HL-60/S4 treated with phorbol 12-myristate 13-acetate at 8.2 ng/mL for 4 days and 3 days (cell line): ENCODE results near the gene CMTM7.
"Not testable (repeated sequence)": the region's sequence is repeated elsewhere in the genome, so short reads cannot be mapped to it uniquely, and the experiment has no call there.

Experiments used
- in situ Hi-C: fragments of 300-500 bp; cut with MboI; formaldehyde crosslinking; loops from 2 replicates; pipeline ENCODE4 v1.15.0; 2022; ENCODE audit warnings: low sequenced_read_pairs

The CMTM7 gene

DNA sequence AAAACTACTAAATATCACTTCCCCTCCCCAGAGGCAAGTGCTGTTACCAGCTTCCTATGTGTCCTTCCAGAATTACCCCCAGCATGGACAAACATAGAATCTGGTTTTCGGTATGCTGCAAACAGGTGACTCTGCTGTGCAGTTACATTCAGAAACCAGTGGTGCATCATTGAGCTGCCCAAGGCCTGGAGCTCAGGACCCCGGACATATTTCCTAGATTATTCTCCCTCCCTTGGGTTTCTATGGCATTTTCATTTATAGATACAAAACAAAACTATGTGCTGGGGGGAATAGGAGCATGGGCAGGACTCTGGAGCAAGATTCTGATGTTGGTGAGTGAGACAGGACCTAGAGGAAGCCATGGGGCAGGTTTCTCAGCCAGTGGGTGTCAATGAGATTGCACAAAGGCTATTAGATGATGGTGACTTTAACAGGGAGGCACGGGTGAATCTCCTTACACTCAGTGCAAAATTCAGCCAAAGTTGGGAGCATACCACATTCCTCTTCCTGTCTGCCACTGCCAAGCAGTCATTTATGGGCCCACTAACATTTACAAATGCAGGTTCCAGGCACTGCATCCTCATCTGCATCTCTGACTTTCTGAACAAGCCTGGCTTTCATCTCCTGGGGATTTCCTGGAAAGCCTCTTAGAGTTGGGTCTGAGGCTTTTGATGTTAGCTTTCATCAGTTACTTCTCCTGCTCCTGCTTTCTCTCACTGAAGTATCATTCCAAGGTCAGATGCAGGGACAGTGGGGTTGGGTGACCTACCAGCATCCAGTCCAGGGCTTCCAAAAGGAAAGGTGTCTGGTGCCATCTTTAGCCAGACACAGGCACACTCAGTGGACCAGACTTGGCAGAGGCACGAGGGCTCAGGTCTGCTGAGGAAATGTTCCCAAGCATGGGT, 44.5 kb downstream of the CMTM7 start:
- in situ Hi-C loops = no loop called here

DNA sequence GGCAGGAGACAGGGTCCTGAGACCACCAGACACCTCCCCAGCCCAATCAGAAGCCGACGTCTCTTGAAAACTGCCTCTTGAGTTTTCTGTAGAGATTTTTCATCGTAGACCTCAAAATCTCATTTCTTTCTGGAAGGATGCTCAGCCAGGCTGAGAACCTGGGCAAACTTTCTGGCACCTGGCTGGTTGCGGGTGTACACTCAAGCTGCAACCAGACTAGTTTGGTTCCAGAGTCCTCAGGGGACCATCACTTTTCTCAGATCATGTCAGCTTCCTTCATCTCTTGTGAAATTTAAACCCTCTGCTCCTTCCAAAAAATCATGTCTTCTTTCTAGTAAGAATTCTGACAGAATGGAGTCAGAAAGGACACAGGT, 45.1 kb downstream of the CMTM7 start:
- in situ Hi-C loops = no loop called here

DNA sequence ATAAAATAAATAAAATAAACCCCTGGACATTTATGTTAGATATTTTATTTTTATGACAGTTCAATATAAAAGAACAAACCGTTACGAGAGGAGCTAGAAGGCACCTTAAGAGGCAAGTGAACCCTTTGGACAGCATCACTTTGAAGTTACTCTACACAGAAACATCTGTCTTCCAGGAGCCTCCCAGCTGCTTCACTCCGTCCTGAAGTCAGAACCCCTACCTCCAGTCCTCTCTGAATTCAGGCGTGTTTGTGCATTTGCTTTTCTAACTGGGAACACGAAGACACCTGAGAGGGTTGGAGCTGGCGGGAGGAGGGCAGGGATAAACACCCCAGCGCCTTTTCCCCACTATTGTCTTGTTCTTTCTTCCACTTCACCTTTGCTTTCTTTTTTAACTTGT, 46.2 kb downstream of the CMTM7 start:
- in situ Hi-C loops = no loop called here

DNA sequence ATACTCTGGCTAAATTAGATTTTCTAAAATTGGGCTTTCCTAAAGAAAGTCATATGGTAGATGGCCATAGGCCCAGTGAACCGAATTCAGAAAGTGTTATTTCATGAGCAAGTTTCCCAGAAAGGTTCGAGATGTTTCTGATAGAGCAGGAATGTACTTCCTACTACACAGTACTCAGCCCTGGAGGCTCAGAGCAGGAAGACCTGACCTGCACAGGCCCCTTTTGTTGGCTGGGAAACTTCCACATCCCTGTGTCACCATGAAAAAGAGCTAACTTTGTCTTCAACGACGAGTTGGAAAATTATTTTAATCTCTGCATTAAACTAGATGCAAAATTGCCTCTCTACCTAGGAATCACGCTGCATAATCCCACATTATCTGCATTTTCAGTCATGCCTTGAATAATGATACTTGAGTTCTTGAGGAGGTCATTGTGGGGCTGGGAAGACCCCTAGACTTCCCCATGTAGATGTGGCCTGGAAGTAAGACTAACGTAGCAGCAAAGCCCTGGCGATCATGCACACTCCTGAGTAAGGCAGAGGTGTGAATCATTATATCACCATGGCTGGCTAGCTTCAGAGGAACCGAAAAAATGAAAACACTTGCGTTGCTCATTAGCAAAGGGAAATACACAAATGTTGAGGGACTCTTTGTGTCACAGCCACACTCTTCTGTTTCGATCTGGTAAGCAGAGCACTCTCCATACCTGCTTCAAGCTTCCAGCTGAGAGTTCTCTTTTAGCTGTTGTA, 47.1 kb downstream of the CMTM7 start:
- in situ Hi-C loops = no loop called here

DNA sequence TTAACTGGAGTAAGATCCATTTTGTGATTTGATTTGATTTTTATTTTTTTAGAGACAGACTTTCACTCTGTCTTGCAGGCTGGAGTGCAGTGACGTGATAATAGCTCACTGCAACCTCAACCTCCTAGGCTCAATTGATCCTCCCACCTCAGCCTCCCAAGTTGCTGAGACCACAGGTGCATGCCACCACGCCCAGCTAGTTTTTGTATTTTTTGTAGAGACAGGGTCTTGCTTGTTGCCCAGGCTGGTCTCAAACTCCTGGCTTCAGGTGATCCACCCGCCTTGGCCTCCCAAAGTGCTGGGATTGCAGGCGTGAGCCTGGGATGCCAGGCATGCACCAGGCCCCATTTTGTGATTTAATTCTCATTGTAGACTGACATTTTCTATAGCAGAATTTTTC, 47.8 kb downstream of the CMTM7 start:
- in situ Hi-C loops = not testable (repeated sequence)

DNA sequence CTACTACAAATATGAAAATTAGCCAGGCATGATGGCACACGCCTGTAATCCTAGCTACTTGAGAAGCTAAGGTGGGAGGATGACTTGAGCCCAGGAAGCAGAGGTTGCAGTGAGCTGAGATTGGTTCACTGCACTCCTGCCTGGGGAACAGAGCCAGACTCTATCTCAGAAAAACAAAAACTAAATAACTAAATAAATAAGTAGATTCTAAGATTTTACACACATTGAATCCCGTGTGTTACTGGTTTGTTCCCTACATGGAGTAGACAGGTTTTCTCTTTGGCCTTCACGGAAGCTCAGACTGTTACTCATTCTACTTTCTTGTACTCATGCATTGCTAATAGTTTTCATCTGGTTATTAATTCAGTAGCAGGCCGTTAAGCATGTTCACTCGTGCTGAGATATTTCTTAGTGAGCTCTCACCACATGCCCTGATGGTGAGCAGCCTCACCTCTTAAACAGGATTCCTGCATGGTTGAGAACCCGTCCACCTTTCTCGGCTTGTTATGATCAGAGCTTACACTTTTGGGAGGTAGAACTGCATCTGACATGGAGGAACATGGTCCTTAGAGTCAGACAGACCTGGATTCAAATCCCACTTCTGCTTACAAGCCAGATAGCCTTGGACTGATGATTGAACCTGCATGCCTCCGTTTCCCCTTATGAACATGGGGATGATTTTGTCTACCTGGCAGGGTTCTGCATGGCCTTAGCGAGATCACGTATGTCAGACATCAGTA, 49.1 kb downstream of the CMTM7 start:
- in situ Hi-C loops = no loop called here

DNA sequence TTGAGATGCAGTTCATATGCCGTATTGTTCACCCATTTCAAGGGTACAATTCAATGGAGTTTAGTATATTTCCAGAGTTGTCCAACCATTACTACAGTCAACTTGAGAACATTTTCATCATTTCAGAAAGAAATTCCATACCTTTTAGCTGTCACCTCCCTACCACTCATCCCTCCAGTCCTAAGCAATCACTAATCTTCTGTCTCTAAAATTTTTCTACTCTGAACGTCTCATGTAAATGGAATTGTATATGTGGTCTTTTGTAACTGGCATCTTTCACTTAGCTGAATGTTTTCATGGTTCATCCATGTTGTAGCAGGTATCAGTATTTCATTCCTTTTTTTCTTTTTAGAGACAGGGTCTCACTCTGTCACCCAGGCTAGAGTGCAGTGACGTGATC, 51.1 kb downstream of the CMTM7 start:
- in situ Hi-C loops = no loop called here

DNA sequence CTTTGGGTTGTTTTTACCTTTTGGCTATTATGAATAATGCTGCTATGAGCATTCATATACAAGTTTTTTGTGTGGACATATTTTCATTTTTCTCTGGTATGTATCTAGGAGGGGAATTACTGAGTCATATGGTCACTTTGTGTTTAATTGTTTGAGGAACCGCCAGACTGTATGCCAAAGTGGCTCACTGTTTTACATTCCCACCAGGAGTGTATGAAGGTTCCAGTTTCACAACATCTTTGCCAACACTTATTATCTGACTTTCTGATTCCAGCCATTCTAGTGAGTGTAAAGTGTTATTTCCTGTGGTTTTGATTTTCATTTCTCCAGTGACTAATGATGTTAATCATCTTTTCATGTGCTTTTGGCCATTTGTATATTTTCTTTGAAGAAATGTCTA, 51.8 kb downstream of the CMTM7 start:
- in situ Hi-C loops = no loop called here

DNA sequence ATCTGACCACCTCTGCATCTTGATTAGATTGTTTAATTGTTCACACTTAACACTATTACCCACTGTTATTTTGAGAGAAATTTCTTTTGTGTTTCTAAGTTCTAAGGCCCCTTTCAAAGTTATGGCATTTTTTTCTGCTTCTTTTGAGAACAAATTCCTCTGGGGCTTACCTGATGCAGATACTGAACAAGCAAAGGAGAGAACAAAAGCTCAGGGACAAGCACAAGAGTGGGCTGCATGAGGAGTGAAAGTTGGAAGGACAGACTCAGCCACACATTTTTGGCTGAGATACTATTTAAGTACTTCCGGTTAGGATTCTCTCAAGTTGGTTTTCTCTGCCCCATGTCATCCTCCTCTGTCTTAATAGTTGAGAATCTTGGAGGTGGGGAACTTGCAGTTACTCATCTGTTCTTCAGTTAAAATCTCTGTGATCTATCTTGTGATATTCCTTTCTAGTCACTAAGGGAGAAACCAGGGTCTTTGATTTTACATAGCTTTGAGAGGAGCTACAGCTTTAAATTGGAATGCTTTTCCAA, 56.3 kb downstream of the CMTM7 start:
- in situ Hi-C loops = no loop called here

DNA sequence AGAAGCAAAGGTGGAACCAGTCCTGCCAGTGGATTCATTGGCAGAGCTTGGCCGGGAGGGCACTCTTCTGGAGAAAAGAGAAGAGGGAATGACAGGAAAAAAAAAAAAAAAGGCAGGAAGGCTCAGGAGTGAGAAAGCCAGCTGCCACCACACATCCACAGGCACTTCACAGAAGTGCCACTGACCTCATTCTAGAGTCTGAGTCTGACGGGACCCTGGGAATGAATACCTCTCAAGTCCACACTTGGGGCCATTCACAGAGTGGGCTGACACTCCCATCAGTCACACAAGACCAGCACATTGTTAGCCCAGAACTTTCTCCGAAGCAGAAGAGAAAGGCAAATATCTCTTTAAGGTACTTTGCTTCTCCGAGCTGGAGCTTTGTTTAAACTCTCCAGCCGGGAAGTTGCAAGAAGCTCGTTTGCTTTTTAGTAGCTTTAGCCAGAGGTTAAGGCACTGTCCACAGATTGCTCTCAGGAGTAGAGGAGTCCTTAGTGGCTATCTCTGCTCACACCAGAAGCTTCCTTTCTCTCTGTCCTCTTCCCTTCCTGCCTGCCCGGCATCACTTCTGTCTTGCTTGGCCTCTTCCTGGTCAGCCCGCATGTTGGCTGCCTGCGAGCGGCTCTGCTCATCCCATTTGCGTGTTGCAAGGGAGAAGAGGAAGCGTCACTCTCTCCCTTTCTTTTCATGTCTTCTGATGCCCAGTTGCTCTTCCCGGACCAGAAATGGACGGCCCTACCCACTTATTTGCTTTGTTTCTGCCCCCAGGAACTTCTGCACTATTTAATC, 57.2 kb downstream of the CMTM7 start:
- in situ Hi-C loops = no loop called here

DNA sequence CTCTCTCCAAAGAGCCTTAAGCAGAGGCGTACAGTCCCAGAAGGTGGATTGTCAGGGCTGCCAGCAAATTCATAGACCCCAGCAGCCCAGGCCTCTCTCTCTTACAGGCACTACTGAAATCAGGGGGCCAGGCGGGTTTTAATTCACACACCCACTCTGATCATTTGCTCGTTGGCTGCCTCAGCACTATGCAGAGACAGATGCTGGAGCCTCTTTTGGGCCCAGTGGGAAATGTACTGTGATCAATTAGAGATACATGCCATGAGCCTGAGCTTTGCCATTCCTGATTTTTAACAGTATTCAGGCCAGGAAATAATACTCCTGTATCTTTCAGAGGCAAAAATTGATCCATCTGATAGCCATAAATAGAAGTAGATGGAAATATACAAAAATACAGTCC, 58.0 kb downstream of the CMTM7 start:
- in situ Hi-C loops = no loop called here

DNA sequence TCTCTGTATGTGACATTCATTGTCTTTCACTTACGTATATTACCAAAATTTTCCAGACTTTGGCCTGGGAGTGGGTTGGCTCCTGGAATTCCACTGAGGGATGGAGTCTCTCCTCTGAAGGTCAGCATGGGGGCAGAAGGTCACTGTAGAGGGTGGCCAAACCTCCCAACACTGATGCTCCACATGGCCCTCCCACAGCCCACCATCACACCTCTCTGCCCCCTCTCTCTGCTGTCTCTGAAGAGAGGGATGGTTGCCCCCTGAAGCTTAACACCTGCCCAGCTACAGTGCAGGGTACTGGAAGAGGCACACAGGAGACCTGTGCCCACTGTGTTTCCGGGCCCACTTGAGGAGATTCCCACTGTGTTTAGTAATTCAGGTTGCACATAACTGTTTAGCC, 58.8 kb downstream of the CMTM7 start:
- in situ Hi-C loops = no loop called here

DNA sequence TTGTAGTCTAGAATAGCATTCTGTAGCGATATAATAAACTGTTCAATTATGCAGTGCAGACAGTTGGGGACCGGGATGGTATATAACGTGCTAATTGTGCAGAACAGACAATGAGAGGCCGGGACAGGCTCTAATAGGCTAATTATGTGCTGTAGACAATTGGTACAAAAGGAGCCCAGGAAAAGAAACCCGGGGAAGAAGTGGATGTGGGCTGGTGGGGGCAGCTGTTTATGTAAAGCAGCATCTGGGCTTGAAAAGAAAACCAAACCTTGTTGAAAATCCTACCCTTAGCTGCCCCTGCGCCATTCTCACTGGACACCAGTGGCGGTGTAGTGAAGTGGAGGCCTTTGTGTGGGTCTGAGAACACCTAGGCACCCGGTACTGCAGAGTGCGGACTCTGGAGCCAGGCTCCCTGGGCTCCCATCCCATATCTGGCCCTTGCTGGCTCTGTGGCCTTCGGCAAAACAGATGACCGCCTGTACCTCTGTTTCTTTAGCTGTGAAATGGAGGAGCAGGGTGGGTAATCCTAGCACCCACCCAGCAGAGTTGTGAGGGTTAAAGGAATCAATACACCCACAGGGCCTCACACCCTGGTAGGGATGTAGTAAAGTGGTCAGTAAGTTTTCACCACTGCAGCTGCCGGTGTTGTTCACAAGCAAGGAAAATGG, 59.5 kb downstream of the CMTM7 start:
- in situ Hi-C loops = no loop called here

DNA sequence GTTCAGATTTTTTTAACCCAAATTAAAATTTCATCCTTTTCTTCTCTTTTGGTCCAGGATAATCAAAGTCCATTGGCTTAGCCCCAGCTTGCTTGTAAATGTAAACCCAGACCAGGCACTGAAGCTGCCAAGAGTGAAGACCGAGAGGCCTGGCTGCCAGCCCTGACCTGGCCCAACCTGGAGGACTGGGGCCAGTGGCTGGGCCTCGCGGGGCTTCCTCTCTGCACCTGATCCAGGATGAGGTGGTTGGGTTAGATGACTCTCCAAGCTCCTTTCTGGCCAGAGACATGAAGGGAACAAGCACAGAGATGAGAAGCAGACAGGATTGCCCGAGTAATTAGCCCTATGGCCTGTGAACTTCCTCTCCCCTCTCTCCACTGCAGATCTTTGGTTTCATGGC, 60.4 kb downstream of the CMTM7 start:
- in situ Hi-C loops = no loop called here

DNA sequence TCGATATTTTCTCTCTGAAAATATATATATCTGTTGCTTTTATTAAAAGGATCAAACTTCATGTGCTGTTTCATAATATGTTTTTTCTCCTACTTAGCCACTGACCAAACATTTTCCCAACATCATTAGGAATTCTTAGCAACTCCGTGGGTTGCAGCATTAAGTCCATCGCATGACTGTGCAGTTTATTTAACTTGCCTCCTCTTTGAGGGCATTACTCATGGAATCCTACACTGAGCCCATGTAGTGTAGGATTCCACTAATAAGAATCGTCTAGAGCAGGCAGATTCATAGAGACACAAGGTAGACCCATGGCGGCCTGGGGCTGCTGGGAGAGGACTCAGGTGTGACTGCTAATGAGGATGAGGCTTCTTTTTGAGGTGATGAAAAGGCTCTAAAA, 61.7 kb downstream of the CMTM7 start:
- in situ Hi-C loops = no loop called here

DNA sequence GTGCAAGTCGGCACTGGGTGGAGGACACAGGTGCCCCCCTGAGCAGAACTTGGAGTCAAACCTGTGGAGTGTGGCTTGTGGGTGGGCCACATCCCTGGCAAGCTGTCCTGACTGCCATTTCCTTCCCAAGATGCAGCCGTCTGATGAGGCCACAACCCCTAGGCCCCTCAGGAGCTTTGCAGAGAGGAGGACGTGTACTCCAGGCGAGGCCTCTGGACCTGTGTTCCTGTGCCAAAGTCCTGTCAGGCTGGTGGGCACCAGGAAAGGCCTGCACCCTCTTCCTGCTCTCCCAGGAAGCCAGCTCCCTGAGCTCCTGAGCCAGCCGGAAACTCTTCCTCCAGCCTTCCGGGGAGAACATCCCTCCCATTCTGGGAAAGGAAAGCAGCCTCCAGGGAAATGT, 62.5 kb downstream of the CMTM7 start:
- in situ Hi-C loops = no loop called here

DNA sequence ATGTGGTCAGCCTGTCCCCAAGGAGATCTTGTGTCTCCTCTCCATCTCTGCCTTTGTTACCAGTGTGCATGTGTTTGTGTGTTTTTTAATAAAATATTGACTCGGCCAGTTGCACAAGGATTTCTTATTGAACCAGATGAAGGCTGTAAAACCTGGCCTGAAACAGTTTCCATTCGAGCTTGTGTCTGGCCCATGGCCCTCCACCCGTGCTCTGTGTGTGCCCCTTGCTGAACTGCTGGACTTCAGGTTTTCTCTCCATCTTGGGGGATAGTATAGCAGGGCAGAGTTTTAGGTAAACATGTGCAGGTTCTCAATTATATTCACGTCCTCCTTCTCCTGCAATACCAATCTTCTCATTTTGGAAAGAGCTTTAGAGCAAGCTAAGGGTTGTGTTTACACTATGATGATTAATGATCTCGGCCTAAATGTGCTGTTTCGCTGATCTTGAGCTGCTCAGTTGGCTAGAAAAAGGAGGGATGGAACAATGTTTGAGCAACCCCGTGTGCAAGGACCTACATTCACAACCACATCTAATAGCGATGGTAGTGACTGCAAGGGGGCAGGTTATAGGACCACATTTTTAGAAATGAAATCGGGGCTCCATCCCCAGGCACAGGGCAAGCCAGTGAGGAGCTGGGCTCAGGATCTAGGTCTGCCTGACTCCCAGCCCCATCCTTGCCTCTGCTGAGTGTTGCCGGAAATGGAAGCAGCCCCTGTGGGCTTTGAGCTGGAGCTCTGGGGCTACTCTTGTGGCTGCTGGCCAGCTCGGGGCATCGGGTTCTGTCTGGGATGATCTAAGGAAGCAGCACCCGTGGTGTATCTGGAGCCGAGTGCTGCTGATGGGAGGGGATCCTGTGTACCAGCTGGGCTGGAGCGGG, 63.3 kb downstream of the CMTM7 start:
- in situ Hi-C loops = no loop called here

DNA sequence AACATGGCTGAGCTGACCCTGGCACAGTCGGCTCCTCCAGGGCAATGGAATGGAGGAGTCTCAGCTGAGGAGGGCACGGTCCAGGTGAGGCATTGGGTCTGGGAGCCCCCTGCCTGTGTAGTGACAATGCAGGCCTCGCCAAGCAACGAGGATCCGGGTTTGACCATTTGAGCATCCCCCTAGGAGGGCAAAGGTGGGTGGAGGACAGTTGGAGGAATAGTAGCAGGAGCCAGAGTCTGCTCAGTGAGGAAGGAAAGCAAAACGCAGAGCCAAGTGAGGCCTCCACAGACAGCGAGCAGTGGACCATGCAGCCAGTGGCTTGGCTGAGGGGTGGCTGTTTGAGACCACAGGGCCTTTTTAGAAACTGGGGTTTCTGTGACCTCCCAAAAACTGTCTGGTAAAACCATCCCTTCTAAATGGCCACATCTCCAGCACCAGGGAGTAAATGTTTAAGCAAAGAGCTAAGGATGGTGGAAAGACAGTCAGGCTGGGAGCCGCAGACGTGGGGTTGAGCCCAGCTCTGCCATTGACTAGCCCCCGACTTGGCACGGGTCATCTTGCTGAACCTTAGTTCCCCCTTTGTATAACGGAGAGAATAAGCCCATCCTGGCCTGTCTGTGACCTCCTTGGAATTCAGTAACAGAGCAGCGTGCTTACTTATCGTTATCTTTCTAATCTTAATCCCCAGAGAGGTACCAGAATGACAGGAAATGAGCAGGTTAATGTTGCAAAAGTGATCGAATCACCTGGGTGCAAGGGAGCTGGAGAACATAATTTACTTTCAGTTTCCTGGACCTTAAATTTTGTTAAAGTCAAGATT, 64.2 kb downstream of the CMTM7 start:
- in situ Hi-C loops = no loop called here
